ENCODE measurements around the gene JAZF1. TPM values are rescaled to one million over a fixed set of nuclear protein-coding genes. Genes with fewer than 3 reads are reported as not detected.

JAZF1 gene
- total RNA-seq, 1 donor from 2014 or later = 7.2 TPM

- TF ChIP-seq CTCF (IDR thresholded peaks at IDR 0.05; ENCODE audit: unreplicated experiment) = no peak
- DNase-seq (ENCODE audit: low spot score in 2 of 2, unreplicated experiment in 2 of 2) = no peak
- Mint-ChIP-seq H3K36me3 (no peaks in the 10 kb centered on the region), H3K4me3 (no peak overlapping the region), H3K27ac (no peak overlapping the region), H3K27me3 (ENCODE audit: low read depth) (no peaks in the 10 kb centered on the region), H3K4me1 (peaks cover 9% of the 10 kb centered on the region), H3K9me3 (no peaks in the 10 kb centered on the region)
Observed at GRCh38 chr7:27946351-27946750, 234.2 kb downstream of the JAZF1 start.

- H3K4me1 Mint-ChIP-seq = peaks cover 9% of the 10 kb centered on the region
- peaks cover under 1% of the 10 kb centered on the region for H3K36me3 Mint-ChIP-seq
- H3K9me3 Mint-ChIP-seq = no peaks in the 10 kb centered on the region
- TF ChIP-seq CTCF (IDR thresholded peaks at IDR 0.05; ENCODE audit: unreplicated experiment) = no peak
- no peak for DNase-seq (ENCODE audit: low spot score in 2 of 2, unreplicated experiment in 2 of 2)
- H3K27me3 Mint-ChIP-seq (ENCODE audit: low read depth) = no peaks in the 10 kb centered on the region
- no peak overlapping the region for H3K27ac Mint-ChIP-seq
- H3K4me3 Mint-ChIP-seq = no peak overlapping the region
Observed at GRCh38 chr7:27945058-27945795, 235.4 kb downstream of the JAZF1 start.

GRCh38 chr7:27944643-27945042 is 236.0 kb downstream of the JAZF1 start:
- Mint-ChIP-seq H3K27me3 (ENCODE audit: low read depth) (no peaks in the 10 kb centered on the region), H3K27ac (no peak overlapping the region), H3K36me3 (peaks cover 2% of the 10 kb centered on the region), H3K9me3 (no peaks in the 10 kb centered on the region), H3K4me1 (peaks cover 9% of the 10 kb centered on the region), H3K4me3 (no peak overlapping the region)
- no peak for TF ChIP-seq CTCF (IDR thresholded peaks at IDR 0.05; ENCODE audit: unreplicated experiment)
- no peak for DNase-seq (ENCODE audit: low spot score in 2 of 2, unreplicated experiment in 2 of 2)

GRCh38 chr7:27943241-27943640 is 237.4 kb downstream of the JAZF1 start:
- TF ChIP-seq CTCF (IDR thresholded peaks at IDR 0.05; ENCODE audit: unreplicated experiment) = no peak
- H3K4me3 Mint-ChIP-seq = no peak overlapping the region
- H3K27ac Mint-ChIP-seq = no peak overlapping the region
- H3K36me3 Mint-ChIP-seq = peaks cover 2% of the 10 kb centered on the region
- no peaks in the 10 kb centered on the region for H3K27me3 Mint-ChIP-seq (ENCODE audit: low read depth)
- H3K9me3 Mint-ChIP-seq = no peaks in the 10 kb centered on the region
- peaks cover 9% of the 10 kb centered on the region for H3K4me1 Mint-ChIP-seq
- no peak for DNase-seq (ENCODE audit: low spot score in 2 of 2, unreplicated experiment in 2 of 2)

- no peak for TF ChIP-seq CTCF (IDR thresholded peaks at IDR 0.05; ENCODE audit: unreplicated experiment)
Observed at GRCh38 chr7:27942711-27943110, 237.9 kb downstream of the JAZF1 start.

More at GRCh38 chr7:27942711-27943110, 237.9 kb downstream of the JAZF1 start:
- H3K27me3 Mint-ChIP-seq (ENCODE audit: low read depth) = no peaks in the 10 kb centered on the region
- no peaks in the 10 kb centered on the region for H3K9me3 Mint-ChIP-seq
- H3K4me3 Mint-ChIP-seq = no peak overlapping the region
- H3K27ac Mint-ChIP-seq = no peak overlapping the region
- DNase-seq (ENCODE audit: low spot score in 2 of 2, unreplicated experiment in 2 of 2) = no peak
- peaks cover 6% of the 10 kb centered on the region for H3K4me1 Mint-ChIP-seq
- peaks cover 2% of the 10 kb centered on the region for H3K36me3 Mint-ChIP-seq

Measured in mesothelial cell of epicardium (in vitro differentiated cells).